Frontal cortex (tissue), 4 donors: Measurements from ENCODE around the gene EML2. TPM values are rescaled to one million over a fixed set of nuclear protein-coding genes. Genes with fewer than 3 reads are reported as not detected.

Experiments used
- DNase-seq, 2 donors: peaks; one replicate each; pipeline ENCODE4 v3.0.0; 2012; ENCODE audit warnings: low spot score in 2 of 2
- FAIRE-seq: peaks from 2 replicates; lab custom pipeline; 2012; peaks lifted over from hg19 to GRCh38; lab: Jason Lieb, UNC
- total RNA-seq: library from RNA; depleted of rRNA; stranded (reverse); fragments of >200 nt; gene quantifications from one replicate; pipeline ENCODE4 v1.2.3, GENCODE V29; 2014
- donor health status: control.
- donor health status: control.
- donor health status: control.

The EML2 gene
- total RNA-seq, 1 donor from 2014 or later, result 13.0 TPM

DNA sequence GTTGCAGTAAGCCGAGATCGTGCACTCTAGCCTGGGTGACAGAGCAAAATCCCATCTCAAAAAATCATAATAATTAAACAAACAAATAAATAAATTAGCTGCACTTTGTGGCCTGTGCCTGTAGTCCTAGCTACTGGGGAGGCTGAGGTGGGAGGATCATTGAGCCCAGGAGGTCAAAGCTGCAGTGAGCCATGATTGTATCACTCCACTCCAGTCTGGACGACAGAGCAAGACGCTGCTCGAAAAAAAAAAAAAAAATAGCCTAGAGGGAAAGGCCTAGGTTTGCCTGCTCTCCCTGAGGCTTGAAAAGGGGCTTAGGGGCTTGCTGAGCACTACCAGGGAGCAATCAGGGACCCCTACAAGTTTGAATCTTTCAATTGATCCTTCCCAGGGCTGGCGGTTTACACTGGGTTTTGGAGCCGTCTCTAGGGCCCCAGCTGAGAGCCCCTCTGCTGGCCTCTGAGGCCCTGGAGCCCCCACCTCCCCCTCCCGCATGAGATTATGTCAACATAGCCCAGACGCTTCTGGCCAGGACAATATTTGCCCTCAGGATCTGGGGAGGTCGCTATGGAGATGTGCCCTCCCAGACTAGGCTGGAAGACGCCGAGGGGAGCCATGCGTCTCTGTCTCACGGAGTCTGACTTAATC lies 18.4 kb upstream of the EML2 start:
- DNase-seq (no peak), FAIRE-seq (no peak)

- FAIRE-seq, result no peak
Observed at GRCh38 chr19:45655073-45655472, 15.9 kb upstream of the EML2 start.

DNA sequence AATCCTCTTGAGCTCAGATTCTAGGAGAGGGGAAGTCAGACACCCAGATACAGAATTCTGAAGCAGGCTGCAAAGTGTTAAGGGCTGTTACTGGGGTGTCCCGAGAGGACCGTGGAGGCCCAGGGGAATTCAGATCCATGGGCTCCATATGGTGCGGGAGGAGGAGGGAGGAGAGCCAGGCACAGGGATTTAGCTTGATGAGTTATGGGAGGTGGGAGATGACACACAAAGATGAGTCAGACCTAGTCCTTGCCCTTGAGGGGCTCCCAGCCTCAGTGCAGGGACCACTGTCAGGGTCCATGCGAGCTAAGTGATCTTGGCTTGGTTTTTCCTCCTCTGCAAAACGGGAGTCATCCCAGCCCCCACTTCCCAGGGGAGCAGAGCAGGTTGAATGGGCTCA lies 14.4 kb upstream of the EML2 start:
- DNase-seq (no peak), FAIRE-seq (no peak)

More at GRCh38 chr19:45655073-45655472, 15.9 kb upstream of the EML2 start:
- DNase-seq, result no peak

- DNase-seq, result no peak
- no peak for FAIRE-seq
Observed at GRCh38 chr19:45650722-45651121, 11.5 kb upstream of the EML2 start.

DNA sequence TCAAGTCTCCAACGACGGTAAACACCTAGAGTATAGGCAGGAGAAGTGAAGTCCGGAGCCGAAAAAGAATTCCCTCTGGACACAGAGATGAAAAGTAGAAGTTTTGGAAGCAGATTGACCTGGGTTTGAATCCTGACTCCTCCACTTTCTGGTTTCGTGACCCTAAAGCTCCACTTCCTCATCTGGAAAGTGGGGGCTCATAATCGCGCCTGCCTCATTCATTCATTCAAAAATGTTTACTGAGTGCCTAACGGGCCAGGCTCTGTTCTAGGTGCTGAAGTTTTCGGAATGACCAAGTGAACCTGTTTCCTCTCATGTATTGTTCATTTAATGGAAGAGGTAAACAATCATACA lies 7.1 kb upstream of the EML2 start:
- FAIRE-seq (no peak), DNase-seq (no peak)

- FAIRE-seq, result no peak
- DNase-seq, result peak; percentile 95 to 97
Observed at GRCh38 chr19:45645631-45646344, 6.6 kb upstream of the EML2 start.

DNA sequence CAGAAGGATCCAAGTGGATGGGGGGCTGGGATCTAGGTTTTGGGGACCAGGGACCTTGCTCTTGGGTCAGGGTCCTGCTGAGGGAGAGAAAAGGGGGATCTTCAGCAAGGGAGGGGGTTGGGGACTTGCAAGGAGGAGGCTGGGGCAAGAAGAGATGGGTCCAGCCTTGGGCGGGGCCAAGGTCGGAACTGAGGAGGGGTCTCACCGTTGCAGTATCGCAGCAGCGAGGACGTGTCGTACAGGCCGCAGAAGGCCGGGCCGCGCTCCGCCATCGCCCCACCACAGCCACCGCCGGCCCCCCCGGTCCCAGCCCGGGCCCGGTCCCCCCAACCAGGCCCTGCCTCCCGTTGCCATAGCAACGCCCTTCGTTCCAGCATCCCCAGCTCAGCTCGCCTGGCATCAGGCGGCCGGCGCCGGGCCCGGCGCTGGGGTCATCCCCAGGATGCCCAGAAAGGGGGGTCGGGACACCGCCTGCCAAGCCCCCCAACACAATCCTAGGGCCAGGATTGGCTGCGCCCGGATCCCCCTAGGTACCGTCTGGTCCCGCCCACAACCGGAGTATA lies 6.0 kb upstream of the EML2 start:
- DNase-seq (no peak), FAIRE-seq (no peak)

GRCh38 chr19:45643927-45644771 lies 5.0 kb upstream of the EML2 start:
- FAIRE-seq (no peak), DNase-seq (peak in 1 of 2 donors; percentile 63)

DNA sequence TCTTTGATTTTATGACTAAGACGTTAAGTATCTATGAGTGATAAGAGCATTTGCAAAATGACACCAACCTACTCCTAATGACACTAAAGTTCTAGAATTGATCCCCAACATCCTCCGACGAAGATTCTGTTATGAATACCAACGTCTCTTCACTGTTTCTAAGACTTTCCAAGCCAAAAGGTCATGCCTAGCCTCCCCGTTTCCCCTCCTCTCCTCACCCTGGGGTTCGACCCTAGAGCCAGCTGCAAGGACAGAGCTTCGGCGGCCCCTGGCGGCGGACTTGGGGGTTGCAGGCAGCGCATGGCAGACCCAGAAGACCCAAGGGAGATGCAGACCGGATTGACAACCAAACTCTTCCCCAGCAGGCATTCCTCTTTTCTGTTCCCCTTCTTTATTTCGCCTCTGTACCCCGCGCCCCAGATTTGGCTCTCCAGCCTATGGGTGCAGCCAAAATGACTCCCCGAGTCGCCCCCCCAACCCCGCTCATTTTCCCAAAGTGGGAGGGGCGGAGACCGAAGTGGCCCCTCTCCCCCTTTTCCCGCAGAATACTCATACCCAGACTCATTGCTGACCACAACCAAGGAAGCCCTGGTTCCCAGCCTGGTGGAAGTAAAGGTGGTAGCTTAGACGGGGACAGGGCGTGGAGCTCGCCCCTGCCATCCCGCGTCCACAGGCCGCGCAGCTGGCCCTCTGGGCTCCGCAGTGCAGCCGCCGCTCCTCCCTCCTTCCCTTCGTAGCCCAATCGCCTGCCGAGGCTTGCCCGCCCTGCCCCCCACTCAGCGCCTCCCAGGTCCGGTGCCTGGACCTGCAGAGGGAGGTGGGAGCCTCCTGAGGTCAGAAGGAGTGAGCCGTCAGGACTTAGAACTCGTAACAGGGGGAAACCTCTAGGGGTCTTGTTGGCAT lies 4.1 kb upstream of the EML2 start:
- FAIRE-seq (no peak), DNase-seq (peak; percentile 87 to 91)

DNA sequence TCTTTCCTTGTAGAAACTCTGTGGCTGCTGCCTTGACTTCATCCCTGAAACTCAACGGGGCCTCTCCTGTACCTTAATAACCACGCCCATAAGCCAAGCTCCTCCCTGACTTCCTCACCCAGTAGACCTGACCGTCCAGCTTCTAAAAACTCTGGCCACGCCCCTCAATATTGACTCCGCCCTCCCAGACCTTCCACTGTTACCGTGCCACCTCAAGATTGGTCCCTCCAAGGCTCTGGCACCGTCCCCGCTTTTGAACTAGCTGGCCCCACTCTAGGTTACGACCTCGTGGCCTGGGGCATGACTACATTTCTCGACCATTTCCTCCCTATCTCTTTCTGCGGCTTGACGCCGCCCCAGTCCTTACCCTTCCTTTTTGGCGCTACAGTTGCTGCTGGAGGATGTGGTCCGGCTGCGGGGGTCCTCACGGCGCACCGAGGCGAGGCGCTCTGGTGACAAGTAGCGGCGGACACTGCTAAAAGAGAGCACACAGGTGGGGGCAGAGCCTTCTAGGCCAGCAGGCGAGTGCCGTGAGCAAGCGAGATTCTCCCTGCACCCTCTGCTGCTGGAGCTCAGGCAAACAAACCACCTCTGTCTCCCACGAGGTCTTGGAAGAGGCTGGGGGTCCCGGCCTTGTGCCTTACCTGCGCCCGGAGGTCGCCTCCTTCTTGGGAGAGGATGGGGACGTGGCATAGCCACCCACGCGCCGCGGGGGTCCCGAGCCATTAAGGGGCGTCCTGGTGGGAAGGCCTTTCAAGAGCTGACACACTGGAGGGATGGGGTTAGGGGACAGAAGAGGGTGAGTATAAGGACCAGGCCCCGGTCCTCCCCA lies 2.3 kb upstream of the EML2 start:
- FAIRE-seq (no peak), DNase-seq (peak; percentile 45 to 49)

DNA sequence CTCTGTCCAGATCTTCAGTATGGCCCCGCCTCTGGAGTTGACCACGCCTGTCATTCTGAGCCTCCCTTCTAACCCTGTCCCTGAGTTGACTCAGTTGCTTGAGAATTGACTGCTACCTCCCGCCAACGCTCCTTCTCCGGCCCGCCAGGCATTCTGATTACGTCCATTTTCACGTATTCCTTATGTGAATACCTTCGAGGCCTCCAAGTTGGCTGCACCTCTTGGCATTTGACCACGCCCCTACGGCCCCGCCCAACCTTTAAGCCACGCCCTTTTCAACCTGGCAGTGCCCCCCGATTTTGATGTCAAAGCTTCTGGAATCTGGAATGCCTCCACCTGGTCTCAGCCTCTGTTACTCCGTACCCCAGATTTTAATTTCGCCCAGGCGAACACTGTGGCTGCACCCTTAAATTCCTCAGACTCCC lies 1.7 kb upstream of the EML2 start:
- FAIRE-seq, result no peak

GRCh38 chr19:45637890-45638667 lies 1.1 kb downstream of the EML2 start:
- no peak for FAIRE-seq
- DNase-seq, result no peak

More for the DNA sequence above, 1.7 kb upstream of the EML2 start:
- DNase-seq, result no peak

DNA sequence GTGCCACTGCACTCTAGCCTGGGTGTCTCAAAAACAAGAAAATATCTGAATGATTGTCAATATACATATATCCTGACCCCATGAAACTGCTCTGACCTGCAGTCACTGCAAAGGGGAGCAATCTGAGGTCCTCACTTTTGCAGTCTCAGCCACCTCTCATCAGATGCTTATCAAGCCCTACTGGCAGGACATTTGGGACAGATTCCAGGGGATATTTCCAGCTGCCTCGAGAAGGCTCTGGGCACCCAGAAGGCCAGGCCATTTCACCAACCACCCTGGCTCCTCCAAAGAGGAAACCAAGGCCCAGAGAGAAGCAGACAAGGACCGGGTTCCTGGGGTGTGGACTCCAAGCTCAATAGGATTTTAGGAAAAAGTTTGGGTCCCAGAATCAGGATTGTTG lies 2.3 kb downstream of the EML2 start:
- no peak for FAIRE-seq
- no peak for DNase-seq

DNA sequence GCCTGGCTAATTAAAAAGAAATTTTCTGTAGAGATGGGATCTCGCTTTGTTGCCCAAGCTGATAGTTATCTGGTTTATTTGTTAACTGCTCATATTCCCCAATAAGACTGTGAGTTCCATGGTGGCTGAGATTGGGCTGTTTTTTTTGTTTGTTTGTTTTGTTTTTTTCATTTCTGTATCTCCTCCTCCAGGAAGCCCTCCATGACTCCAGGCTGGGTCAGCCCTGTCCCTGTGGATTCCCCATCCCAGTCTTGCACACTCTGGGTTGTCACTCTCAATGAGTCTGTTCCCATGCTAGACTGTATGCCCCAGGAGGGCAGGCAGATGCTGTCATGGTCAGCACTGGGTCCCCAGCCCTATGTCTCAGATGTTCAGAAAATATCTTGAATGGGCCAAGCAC lies 2.9 kb downstream of the EML2 start:
- no peak for FAIRE-seq
- DNase-seq, result no peak

DNA sequence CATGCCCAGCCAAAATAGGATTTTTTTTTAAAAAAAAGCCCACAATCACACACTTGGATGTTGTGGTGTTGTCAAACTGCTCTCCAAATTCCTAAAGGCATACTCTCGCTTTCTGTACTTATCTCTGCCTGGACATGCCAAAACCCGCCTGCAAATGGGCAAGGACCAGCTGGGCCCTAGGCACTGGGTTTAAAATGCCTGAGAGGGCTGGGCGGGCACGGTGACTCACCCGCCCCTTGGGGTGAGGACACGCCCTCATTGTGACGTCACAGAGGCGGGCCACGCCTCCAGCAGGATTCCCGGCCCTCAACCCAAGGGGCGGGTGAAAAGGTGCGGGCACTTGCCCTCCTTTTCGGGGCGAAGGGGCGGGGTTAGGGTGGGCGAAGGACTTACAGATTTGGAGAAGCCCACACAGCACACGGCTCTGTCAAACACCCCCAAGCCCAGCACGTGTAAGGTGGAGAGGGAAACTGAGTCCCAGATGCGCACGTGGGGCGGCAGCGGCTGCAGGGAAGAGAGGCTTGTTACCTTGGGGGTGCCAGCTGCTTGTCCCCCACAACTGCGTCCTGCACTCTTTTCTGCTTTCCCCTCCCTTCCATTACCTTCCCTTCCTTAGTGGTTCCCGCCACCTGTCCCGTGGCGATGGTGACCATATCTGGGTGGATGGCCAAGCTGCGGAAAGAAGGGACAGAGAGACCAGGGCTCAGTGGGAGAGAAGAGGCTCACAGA lies 6.6 kb downstream of the EML2 start:
- DNase-seq (peak; percentile 76 to 90), FAIRE-seq (no peak)

DNA sequence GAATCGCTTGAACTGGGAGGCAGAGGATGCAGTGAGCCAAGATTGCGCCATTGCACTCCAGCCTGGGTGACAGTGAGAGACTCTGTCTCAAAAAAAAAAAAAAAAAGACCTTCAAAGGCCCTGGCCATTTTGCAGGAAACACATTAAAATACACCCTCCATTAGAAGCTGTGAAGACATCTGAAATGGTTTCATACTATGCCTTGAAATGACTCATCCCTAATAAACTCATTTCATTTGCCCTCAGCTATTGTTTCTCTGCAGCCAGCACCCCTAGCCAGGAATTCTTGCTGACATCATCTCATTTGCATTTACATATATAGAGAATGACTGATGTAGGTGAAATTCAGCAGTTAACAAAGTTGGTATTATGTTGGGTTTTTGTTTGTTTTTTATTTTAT lies 8.7 kb downstream of the EML2 start:
- no peak for DNase-seq
- no peak for FAIRE-seq

DNA sequence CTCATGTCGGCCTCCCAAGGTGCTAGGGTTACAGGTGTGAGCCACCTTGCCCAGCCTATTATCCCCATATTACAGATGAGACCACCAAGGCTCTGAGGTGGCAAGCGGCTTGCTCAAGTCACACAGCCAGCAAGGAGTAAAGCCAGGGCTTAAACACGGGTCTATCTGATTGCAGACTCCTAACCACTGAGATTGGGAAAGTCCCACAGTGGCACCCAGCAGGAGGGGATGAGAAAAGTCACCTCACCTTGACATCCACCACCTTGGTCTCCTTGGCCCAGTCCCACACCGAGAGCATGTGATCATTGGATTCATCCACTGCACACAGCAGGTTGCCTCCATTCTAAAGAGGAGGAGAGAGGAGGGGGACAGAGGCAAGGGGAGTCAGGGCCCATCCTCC lies 9.5 kb downstream of the EML2 start:
- DNase-seq (no peak), FAIRE-seq (no peak)
